ENCODE measurements around the gene MAPK13. TPM values are rescaled to one million over a fixed set of nuclear protein-coding genes. Genes with fewer than 3 reads are reported as not detected.

The MAPK13 gene
- total RNA-seq, 1 experiment from 2014 or later = 47.3 TPM

- TF ChIP-seq YY1 (IDR thresholded peaks at IDR 0.05; ENCODE audit: extremely low read depth, insufficient replicate concordance, low read depth, low read length) (no peak), SP1 (IDR thresholded peaks at IDR 0.05; ENCODE audit: low read depth) (no peak)
Measured at GRCh38 chr6:36109092-36109491, 21.2 kb upstream of the MAPK13 start (continued).

GRCh38 chr6:36110050-36110449, 20.3 kb upstream of the MAPK13 start:
- Histone ChIP-seq H3K4me3 (replicated peaks in 1 of 2; ENCODE audit: low read depth in 1 of 2, low read length in 2 of 2) (no peak overlapping the region), H3K36me3 (ENCODE audit: control insufficient read depth in 1 of 2, insufficient read depth in 2 of 2, low read length in 2 of 2) (peaks cover 0 to 2% of the 10 kb centered on the region in 2 experiments; a peak in 3 of 4 replicates), H3K9me3 (ENCODE audit: control insufficient read depth in 1 of 2, insufficient read depth in 1 of 2, low read depth in 1 of 2, low read length in 2 of 2) (no peaks in the 10 kb centered on the region), H3K9me2 (ENCODE audit: insufficient read depth) (no peaks in the 10 kb centered on the region), H3K9ac (ENCODE audit: low read length) (no peak overlapping the region), H4K20me1 (ENCODE audit: insufficient read depth) (no peaks in the 10 kb centered on the region), H3K27me3 (ENCODE audit: insufficient read depth, low read length) (no peaks in the 10 kb centered on the region), H3K4me2 (ENCODE audit: low read length) (no peak overlapping the region), H3K4me1 (ENCODE audit: control insufficient read depth in 1 of 2, insufficient read depth in 2 of 2, low read length in 2 of 2) (peaks cover 0 to 15% of the 10 kb centered on the region in 2 experiments; a peak in 2 of 4 replicates), H2AFZ (ENCODE audit: low read depth, low read length, poor library complexity, severe bottlenecking) (no peak overlapping the region), H3K79me2 (ENCODE audit: insufficient read depth, low read length) (no peaks in the 10 kb centered on the region), H3K27ac (ENCODE audit: low read depth, low read length) (no peak overlapping the region)
- ATAC-seq = no peak
- DNase-seq (ENCODE audit: low read depth, low spot score) = no peak
- RAD21 ChIA-PET (ENCODE audit: low non-redundant PET in 1 of 2, low total read pairs in 2 of 2, uncharacterized antibody in 2 of 2, unreplicated experiment in 2 of 2) = no interaction called here
- TF ChIP-seq ZFX (IDR thresholded peaks at IDR 0.05) (no peak), SRF (IDR thresholded peaks at IDR 0.05; ENCODE audit: low read depth) (no peak), MAX (IDR thresholded peaks at IDR 0.05) (no peak), POLR2A (IDR thresholded peaks at IDR 0.05; ENCODE audit: borderline replicate concordance, extremely low read depth, insufficient read depth, insufficient read length) (no peak), ZNF274 (IDR thresholded peaks at IDR 0.05; ENCODE audit: low read depth, low read length) (no peak), JUND (IDR thresholded peaks at IDR 0.05) (no peak)
- intact Hi-C loops (cut with micrococcal nuclease) = no loop called here
- CTCF ChIA-PET = no interaction called here
- no TSS peak for BruUV-seq (replicated peaks)
- POLR2A ChIA-PET = no interaction called here

- H3K27me3 ChIP-seq (ENCODE audit: insufficient read depth, low read length) = no peaks in the 10 kb centered on the region
- peaks cover 0 to 15% of the 10 kb centered on the region in 2 experiments; a peak in 2 of 4 replicates for H3K4me1 ChIP-seq (ENCODE audit: control insufficient read depth in 1 of 2, insufficient read depth in 2 of 2, low read length in 2 of 2)
- no peak overlapping the region for H3K9ac ChIP-seq (ENCODE audit: low read length)
- H3K4me3 ChIP-seq (replicated peaks in 1 of 2; ENCODE audit: low read depth in 1 of 2, low read length in 2 of 2) = no peak overlapping the region
- no peak overlapping the region for H3K27ac ChIP-seq (ENCODE audit: low read depth, low read length)
- no peaks in the 10 kb centered on the region for H4K20me1 ChIP-seq (ENCODE audit: insufficient read depth)
- no peak for ATAC-seq
- ChIA-PET RAD21 (ENCODE audit: low non-redundant PET in 1 of 2, low total read pairs in 2 of 2, uncharacterized antibody in 2 of 2, unreplicated experiment in 2 of 2) (no interaction called here), POLR2A (no interaction called here), CTCF (no interaction called here)
- H3K4me2 ChIP-seq (ENCODE audit: low read length) = no peak overlapping the region
- intact Hi-C loops (cut with micrococcal nuclease) = no loop called here
- H3K36me3 ChIP-seq (ENCODE audit: control insufficient read depth in 1 of 2, insufficient read depth in 2 of 2, low read length in 2 of 2) = peaks cover 0 to 2% of the 10 kb centered on the region in 2 experiments; a peak in 3 of 4 replicates
- no peak overlapping the region for H2AFZ ChIP-seq (ENCODE audit: low read depth, low read length, poor library complexity, severe bottlenecking)
- H3K9me3 ChIP-seq (ENCODE audit: control insufficient read depth in 1 of 2, insufficient read depth in 1 of 2, low read depth in 1 of 2, low read length in 2 of 2) = no peaks in the 10 kb centered on the region
- BruUV-seq (replicated peaks) = no TSS peak
- no peaks in the 10 kb centered on the region for H3K79me2 ChIP-seq (ENCODE audit: insufficient read depth, low read length)
- DNase-seq (ENCODE audit: low read depth, low spot score) = no peak
- no peaks in the 10 kb centered on the region for H3K9me2 ChIP-seq (ENCODE audit: insufficient read depth)
- TF ChIP-seq CTCF (IDR thresholded peaks at IDR 0.05 in 2 of 3, conservative IDR thresholded peaks at IDR 0.05 in 1 of 3; ENCODE audit: borderline replicate concordance in 1 of 3, insufficient read depth in 1 of 3, low read depth in 2 of 3, low read length in 2 of 3) (no peak), EZH2phosphoT487 (IDR thresholded peaks at IDR 0.05; ENCODE audit: borderline replicate concordance) (no peak), ATF3 (IDR thresholded peaks at IDR 0.05) (no peak), SIN3A (IDR thresholded peaks at IDR 0.05; ENCODE audit: low read depth) (no peak), YY1 (IDR thresholded peaks at IDR 0.05; ENCODE audit: extremely low read depth, insufficient replicate concordance, low read depth, low read length) (no peak), FOSL1 (IDR thresholded peaks at IDR 0.05; ENCODE audit: low read depth) (no peak), ZFX (IDR thresholded peaks at IDR 0.05) (no peak), TCF7L2 (IDR thresholded peaks at IDR 0.05; ENCODE audit: borderline replicate concordance, extremely low read depth, insufficient read depth, insufficient read length) (no peak), RAD21 (IDR thresholded peaks at IDR 0.05; ENCODE audit: low read depth) (no peak), SRF (IDR thresholded peaks at IDR 0.05; ENCODE audit: low read depth) (no peak), POLR2A (IDR thresholded peaks at IDR 0.05; ENCODE audit: borderline replicate concordance, extremely low read depth, insufficient read depth, insufficient read length) (no peak), EGR1 (IDR thresholded peaks at IDR 0.05; ENCODE audit: low read depth) (no peak), SP1 (IDR thresholded peaks at IDR 0.05; ENCODE audit: low read depth) (no peak)
Measured at GRCh38 chr6:36110863-36111262, 19.4 kb upstream of the MAPK13 start.

Measured in HCT116 (cell line).